ENCODE measurements around the gene SMARCC2. TPM values are rescaled to one million over a fixed set of nuclear protein-coding genes. Genes with fewer than 3 reads are reported as not detected.
A peak's percentile ranks its signal among the peaks of the same experiment; 100 is the strongest.

SMARCC2 gene
- total and polyA plus RNA-seq, 9 donors = 57.9 to 172 (median 117) TPM

DNA sequence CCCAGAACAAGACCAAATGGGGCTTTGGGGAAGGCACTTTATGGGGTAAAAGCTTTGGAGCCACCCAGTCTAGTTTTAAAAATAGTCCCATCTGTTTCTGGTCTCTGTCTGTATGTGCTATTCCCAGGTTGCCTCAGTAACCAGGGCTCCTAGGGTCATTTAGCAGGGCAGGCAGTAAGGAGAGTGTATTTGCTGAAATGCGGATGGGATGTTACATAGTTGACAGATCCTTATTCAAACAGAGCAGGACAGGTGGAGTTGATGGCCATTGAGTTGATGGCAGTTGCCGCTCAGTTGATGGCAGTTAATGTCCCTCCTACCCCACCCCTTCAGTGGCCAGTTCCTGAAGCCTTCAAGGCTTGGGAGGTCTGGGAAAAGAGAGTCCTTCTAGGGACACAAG is 66.6 kb downstream of the SMARCC2 start:
- Histone ChIP-seq H3K9me3 (no peaks in the 10 kb centered on the region), H3K27me3 (no peaks in the 10 kb centered on the region), H3K36me3 (no peaks in the 10 kb centered on the region), H3K4me1 (ENCODE audit: insufficient read depth) (peaks cover 6% of the 10 kb centered on the region), H3K4me3 (no peak overlapping the region), H3K27ac (no peak overlapping the region)
- intact Hi-C loops (cut with DNase I) = loop anchor here in 3 of 4 donors (5.0 to 10.0 kb wide), 4 partner anchors 40 to 1580 kb away; partner anchors contain the start of genes NABP2 (in 2 of the 3), RNF41 (in 2 of the 3) and SPRYD4 (in 2 of the 3)
- WGBS, 3 donors = 81 to 93% (median 91%) methylated on average over 2 of the region's 2 CpGs
- no peak for DNase-seq
- TF ChIP-seq POLR2A (IDR thresholded peaks at IDR 0.05) (no peak), EP300 (IDR thresholded peaks at IDR 0.05) (no peak)
- TF ChIP-seq, protein P1, sequence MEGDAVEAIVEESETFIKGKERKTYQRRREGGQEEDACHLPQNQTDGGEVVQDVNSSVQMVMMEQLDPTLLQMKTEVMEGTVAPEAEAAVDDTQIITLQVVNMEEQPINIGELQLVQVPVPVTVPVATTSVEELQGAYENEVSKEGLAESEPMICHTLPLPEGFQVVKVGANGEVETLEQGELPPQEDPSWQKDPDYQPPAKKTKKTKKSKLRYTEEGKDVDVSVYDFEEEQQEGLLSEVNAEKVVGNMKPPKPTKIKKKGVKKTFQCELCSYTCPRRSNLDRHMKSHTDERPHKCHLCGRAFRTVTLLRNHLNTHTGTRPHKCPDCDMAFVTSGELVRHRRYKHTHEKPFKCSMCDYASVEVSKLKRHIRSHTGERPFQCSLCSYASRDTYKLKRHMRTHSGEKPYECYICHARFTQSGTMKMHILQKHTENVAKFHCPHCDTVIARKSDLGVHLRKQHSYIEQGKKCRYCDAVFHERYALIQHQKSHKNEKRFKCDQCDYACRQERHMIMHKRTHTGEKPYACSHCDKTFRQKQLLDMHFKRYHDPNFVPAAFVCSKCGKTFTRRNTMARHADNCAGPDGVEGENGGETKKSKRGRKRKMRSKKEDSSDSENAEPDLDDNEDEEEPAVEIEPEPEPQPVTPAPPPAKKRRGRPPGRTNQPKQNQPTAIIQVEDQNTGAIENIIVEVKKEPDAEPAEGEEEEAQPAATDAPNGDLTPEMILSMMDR (IDR thresholded peaks at IDR 0.05) = no peak

DNA sequence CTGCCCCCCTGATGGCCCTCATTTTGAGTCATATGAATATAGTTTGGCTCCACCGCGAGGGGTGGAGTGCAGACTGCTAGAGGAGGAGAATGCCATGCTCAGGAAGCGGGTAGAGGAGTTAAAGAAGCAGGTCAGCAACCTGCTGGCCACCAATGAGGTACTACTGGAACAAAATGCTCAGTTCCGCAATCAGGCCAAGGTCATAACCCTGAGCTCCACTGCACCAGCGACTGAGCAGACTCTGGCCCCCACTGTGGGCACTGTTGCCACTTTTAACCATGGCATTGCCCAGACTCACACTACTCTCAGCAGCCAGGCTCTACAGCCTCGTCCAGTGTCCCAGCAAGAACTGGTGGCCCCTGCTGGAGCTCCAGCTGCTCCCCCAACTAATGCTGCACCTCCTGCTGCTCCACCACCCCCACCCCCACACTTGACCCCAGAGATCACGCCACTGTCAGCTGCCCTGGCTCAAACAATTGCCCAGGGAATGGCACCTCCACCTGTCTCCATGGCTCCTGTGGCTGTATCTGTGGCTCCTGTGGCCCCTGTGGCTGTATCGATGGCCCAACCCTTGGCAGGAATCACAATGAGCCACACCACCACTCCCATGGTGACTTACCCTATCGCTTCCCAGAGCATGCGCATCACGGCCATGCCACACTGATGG is 67.9 kb downstream of the SMARCC2 start:
- no peak for DNase-seq
- H3K4me3 ChIP-seq = no peak overlapping the region
- H3K36me3 ChIP-seq = no peaks in the 10 kb centered on the region
- H3K9me3 ChIP-seq = no peaks in the 10 kb centered on the region
- 74 to 79% (median 77%) methylated on average over 11 of the region's 11 CpGs for WGBS, 3 donors
- intact Hi-C loops (cut with DNase I) = loop anchor here (2.0 to 10.0 kb wide), 5 partner anchors 41 to 1581 kb away; partner anchors contain the start of genes NABP2 (in 2 of the 4), RNF41 (in 2 of the 4), SMARCC2 (in 2 of the 4) and SPRYD4 (in 2 of the 4)
- H3K4me1 ChIP-seq (ENCODE audit: insufficient read depth) = peaks cover 2% of the 10 kb centered on the region
- no peak overlapping the region for H3K27ac ChIP-seq
- TF ChIP-seq, protein P1 (IDR thresholded peaks at IDR 0.05) = no peak
- no peak for TF ChIP-seq POLR2A (IDR thresholded peaks at IDR 0.05)
- no peak for TF ChIP-seq EP300 (IDR thresholded peaks at IDR 0.05)
- H3K27me3 ChIP-seq = no peaks in the 10 kb centered on the region

DNA sequence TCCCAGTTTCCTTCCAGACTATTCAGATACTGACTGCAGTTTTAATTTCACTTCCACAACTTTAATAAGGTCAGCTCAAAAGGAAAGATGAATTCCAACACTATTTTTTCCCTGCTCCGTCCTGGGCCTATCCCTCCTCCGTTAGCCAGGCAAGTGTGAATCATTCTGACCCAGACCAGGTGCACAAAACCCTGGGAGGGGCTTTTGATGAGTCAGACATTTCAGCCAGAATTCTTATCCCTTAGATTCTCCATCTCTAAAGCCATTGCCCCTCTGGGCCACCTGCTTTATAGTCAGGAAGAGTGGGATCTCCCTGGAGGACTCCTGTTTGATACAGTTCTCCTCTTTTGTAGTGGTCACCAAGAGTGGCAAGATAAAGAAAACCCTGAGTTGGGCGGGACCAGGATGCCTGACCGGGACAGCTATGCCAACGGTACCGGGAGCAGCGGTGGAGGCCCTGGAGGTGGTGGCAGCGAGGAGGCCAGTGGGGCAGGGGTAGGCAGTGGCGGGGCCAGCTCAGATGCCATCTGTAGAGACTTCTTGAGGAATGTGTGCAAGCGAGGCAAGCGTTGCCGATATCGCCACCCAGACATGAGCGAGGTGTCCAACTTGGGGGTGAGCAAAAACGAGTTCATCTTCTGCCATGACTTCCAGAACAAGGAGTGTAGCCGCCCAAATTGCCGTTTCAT is 69.0 kb downstream of the SMARCC2 start:
- Histone ChIP-seq H3K36me3 (no peaks in the 10 kb centered on the region), H3K4me1 (ENCODE audit: insufficient read depth) (peaks cover 2% of the 10 kb centered on the region), H3K9me3 (no peaks in the 10 kb centered on the region), H3K27ac (peak overlapping the region in 1 of 2 donors; percentile 84), H3K4me3 (no peak overlapping the region), H3K27me3 (no peaks in the 10 kb centered on the region)
- WGBS, 3 donors = 84 to 86% (median 85%) methylated on average over 17 of the region's 17 CpGs
- TF ChIP-seq POLR2A (IDR thresholded peaks at IDR 0.05) (no peak), EP300 (IDR thresholded peaks at IDR 0.05) (no peak)
- TF ChIP-seq, protein P1 (IDR thresholded peaks at IDR 0.05) = no peak
- DNase-seq = peak in 4 of 5 donors; percentile 37 to 51 (median 42)
- intact Hi-C loops (cut with DNase I) = loop anchor here (2.0 to 10.0 kb wide), 5 partner anchors 42 to 1582 kb away; partner anchors contain the start of genes NABP2 (in 2 of the 4), RNF41 (in 2 of the 4), SMARCC2 (in 2 of the 4) and SPRYD4 (in 2 of the 4)

DNA sequence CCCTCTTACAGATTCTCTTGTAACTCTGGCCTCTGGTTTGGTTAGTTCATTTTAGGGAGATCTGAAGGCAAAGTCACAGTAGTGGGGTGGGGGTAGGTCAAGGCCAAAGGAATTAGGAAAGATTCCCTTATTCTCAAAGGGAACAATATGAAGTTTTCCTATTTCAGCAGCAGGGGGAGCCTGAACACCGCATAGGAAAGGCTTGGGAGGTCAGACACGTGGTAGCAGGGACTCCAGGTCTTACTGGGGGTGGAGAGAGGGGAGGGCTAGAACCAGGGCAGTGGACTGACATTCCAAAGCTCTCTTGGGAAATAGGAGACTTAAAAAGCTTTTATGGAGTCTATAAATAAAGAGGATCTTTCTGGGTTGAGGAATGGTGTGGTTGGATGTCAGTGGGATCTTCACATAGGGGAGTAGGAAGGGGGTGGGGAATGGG is 69.9 kb downstream of the SMARCC2 start:
- TF ChIP-seq, protein P1 (IDR thresholded peaks at IDR 0.05) = peak; percentile 69 to 88 (median 86)
- TF ChIP-seq EP300 (IDR thresholded peaks at IDR 0.05) = no peak
- WGBS, 3 donors = 0 to 1% (median 0%) methylated on average over 2 of the region's 2 CpGs
- intact Hi-C loops (cut with DNase I) = loop anchor here in 2 of 4 donors (2.0 kb wide), 2 partner anchors 71 to 105 kb away; partner anchors contain the start of gene NABP2 (in 1 of the 2)
- peaks cover 2% of the 10 kb centered on the region for H3K4me1 ChIP-seq (ENCODE audit: insufficient read depth)
- H3K36me3 ChIP-seq = no peaks in the 10 kb centered on the region
- DNase-seq = peak; percentile 71 to 81 (median 77)
- no peaks in the 10 kb centered on the region for H3K9me3 ChIP-seq
- peak overlapping the region; percentile 76 for H3K4me3 ChIP-seq
- H3K27ac ChIP-seq = peak overlapping the region; percentile 84 to 91
- H3K27me3 ChIP-seq = no peaks in the 10 kb centered on the region

All from ovary (tissue), 9 donors.